Caco-2 (cell line): ENCODE data around the gene PGLYRP1. TPM values are rescaled to one million over a fixed set of nuclear protein-coding genes. Genes with fewer than 3 reads are reported as not detected.
A peak's percentile ranks its signal among the peaks of the same experiment; 100 is the strongest.

ENCODE experiments used
- BruUV-seq: library from RNA; stranded (reverse); fragments of 400-500 nt; replicated peaks from 2 replicates; lab custom pipeline; 2021; lab: Mats Ljungman, UMichigan
- CTCF ChIA-PET: fragments of 300-600 bp; sonication (Branson Sonifier 250); formaldehyde crosslinking; loops from one replicate; lab custom pipeline; 2022; ENCODE audit warnings: antibody characterized with exemption; lab: Charles Lee
- POLR2A ChIA-PET: fragments of 300-600 bp; sonication (Branson Sonifier 250); formaldehyde crosslinking; loops from one replicate; lab custom pipeline; 2022; ENCODE audit warnings: antibody characterized with exemption; lab: Charles Lee
- DNase-seq, 2 experiments: peaks; one replicate each; pipeline versions ENCODE4 v3.0.0 to v3.0.0-alpha.2; 2020 to 2022
- H3K27me3 ChIP-seq: replicated peaks from 2 replicates; pipeline ENCODE4 v1.6.0; 2011; ENCODE audit warnings: low read length; ENCODE audit not compliant: control insufficient read depth, insufficient read depth
- H3K36me3 ChIP-seq: 2 replicates; pipeline ENCODE4 v1.5.1; 2011; ENCODE audit warnings: low read length; ENCODE audit not compliant: control insufficient read depth, insufficient read depth
- H3K4me1 ChIP-seq: fragments of 250-450 bp; sonication (Bioruptor Pico); 2 replicates; pipeline ENCODE4 v1.5.1; 2020; ENCODE audit warnings: mild to moderate bottlenecking
- H3K4me3 ChIP-seq: 2 replicates; pipeline ENCODE4 v1.5.1; 2011; ENCODE audit warnings: low read depth, mild to moderate bottlenecking, control low read depth, low read length
- H3K9me3 ChIP-seq: fragments of 250-450 bp; sonication (Bioruptor Pico); 2 replicates; pipeline ENCODE4 v1.5.1; 2020; ENCODE audit warnings: mild to moderate bottlenecking, moderate library complexity
- H3K27ac Mint-ChIP-seq: one replicate; pipeline ENCODE4 v1.8.0; 2022; ENCODE audit warnings: mixed read lengths; ENCODE audit not compliant: unreplicated experiment
- H3K27me3 Mint-ChIP-seq: one replicate; pipeline ENCODE4 v1.8.0; 2022; ENCODE audit warnings: mixed read lengths; ENCODE audit not compliant: insufficient read depth, unreplicated experiment
- H3K36me3 Mint-ChIP-seq: one replicate; pipeline ENCODE4 v1.8.0; 2022; ENCODE audit warnings: mild to moderate bottlenecking, mixed read lengths; ENCODE audit not compliant: insufficient read depth, unreplicated experiment
- H3K4me1 Mint-ChIP-seq: one replicate; pipeline ENCODE4 v1.8.0; 2022; ENCODE audit warnings: low read depth, mixed read lengths; ENCODE audit not compliant: unreplicated experiment
- H3K4me3 Mint-ChIP-seq: one replicate; pipeline ENCODE4 v1.8.0; 2022; ENCODE audit warnings: mild to moderate bottlenecking, moderate library complexity, mixed read lengths; ENCODE audit not compliant: unreplicated experiment
- H3K9me3 Mint-ChIP-seq: one replicate; pipeline ENCODE4 v1.8.0; 2022; ENCODE audit warnings: mixed read lengths; ENCODE audit not compliant: unreplicated experiment
- CTCF ChIP-seq, 2 experiments: fragments of 200-600 bp in 1 of 2; IDR thresholded peaks; 1 replicate in 1 of 2; 2 replicates in 1 of 2; pipeline versions ENCODE4 v1.5.1 to v1.8.0; 2011 to 2022; ENCODE audit warnings: antibody characterized with exemption in 1 of 2, control low read depth in 1 of 2, inconsistent platforms in 1 of 2, low read depth in 1 of 2, low read length in 1 of 2, mild to moderate bottlenecking in 1 of 2, moderate library complexity in 1 of 2; ENCODE audit not compliant: insufficient read depth in 1 of 2, severe bottlenecking in 1 of 2, unreplicated experiment in 1 of 2
- intact Hi-C: fragments of 100-400 bp; cut with micrococcal nuclease; formaldehyde crosslinking; loops from one replicate; pipeline ENCODE4 v1.10.0; 2022; ENCODE audit not compliant: unreplicated experiment
- total RNA-seq: library from RNA; stranded (reverse); gene quantifications from 2 replicates; pipeline ENCODE4 v1.2.3, GENCODE V29; 2022

PGLYRP1 gene
- total RNA-seq, 1 experiment from 2014 or later = not detected

- H3K4me1 ChIP-seq = peaks cover 36% of the 10 kb centered on the region
- H3K4me3 ChIP-seq = no peak within 1 kb of the TSS
- Mint-ChIP-seq H3K27me3 (no peaks in the 10 kb centered on the region), H3K36me3 (peaks cover 4% of the 10 kb centered on the region), H3K4me3 (peak within 1 kb of the TSS; percentile 40), H3K4me1 (peaks cover 37% of the 10 kb centered on the region), H3K9me3 (peaks cover 19% of the 10 kb centered on the region), H3K27ac (peak within 1 kb of the TSS; percentile 14)
- no peaks in the 10 kb centered on the region; the same call in 1 of the 2 replicates for H3K36me3 ChIP-seq
- intact Hi-C loops = no loop called here
- no peak for TF ChIP-seq CTCF (IDR thresholded peaks at IDR 0.05; ENCODE audit: insufficient read depth in 1 of 2, low read depth in 1 of 2, low read length in 1 of 2, severe bottlenecking in 1 of 2, unreplicated experiment in 1 of 2)
- peaks cover 11% of the 10 kb centered on the region; the same call in 1 of the 2 replicates for H3K9me3 ChIP-seq
- no TSS peak for BruUV-seq
- H3K27me3 ChIP-seq = no peaks in the 10 kb centered on the region
- POLR2A ChIA-PET = interaction anchor here (0.6 kb wide), 2 partner anchors 12 to 46 kb away, joined by 3 read pairs; partner anchors contain the start of gene CCDC61
- peak; percentile 48 to 80 for DNase-seq
- CTCF ChIA-PET = interaction anchor here (0.6 to 3.4 kb wide), 6 partner anchors 13 to 240 kb away, joined by 3 to 25 read pairs (median 8); no protein-coding TSS in a partner anchor
Observed at GRCh38 chr19:46040952-46041500, 18.2 kb upstream of the PGLYRP1 start, which contains the start of gene IGFL4. IGFL4 (minus strand) TSS chr19:46041002; CDS start chr19:46040962, 40 bp downstream.

GRCh38 chr19:46040125-46040524 lies 17.3 kb upstream of the PGLYRP1 start:
- Mint-ChIP-seq H3K27me3 (no peaks in the 10 kb centered on the region), H3K4me3 (no peak overlapping the region), H3K4me1 (peaks cover 37% of the 10 kb centered on the region), H3K27ac (peak overlapping the region; percentile 14), H3K36me3 (peaks cover 4% of the 10 kb centered on the region), H3K9me3 (peaks cover 10% of the 10 kb centered on the region)
- peaks cover 36% of the 10 kb centered on the region for H3K4me1 ChIP-seq
- no peak for TF ChIP-seq CTCF (IDR thresholded peaks at IDR 0.05; ENCODE audit: insufficient read depth in 1 of 2, low read depth in 1 of 2, low read length in 1 of 2, severe bottlenecking in 1 of 2, unreplicated experiment in 1 of 2)
- CTCF ChIA-PET = interaction anchor here (2.3 to 3.4 kb wide), 3 partner anchors 12 to 37 kb away, joined by 9 to 25 read pairs (median 20); no protein-coding TSS in a partner anchor
- H3K36me3 ChIP-seq = no peaks in the 10 kb centered on the region; the same call in 1 of the 2 replicates
- no peak for DNase-seq
- intact Hi-C loops = no loop called here
- peaks cover 11% of the 10 kb centered on the region; the same call in 1 of the 2 replicates for H3K9me3 ChIP-seq
- POLR2A ChIA-PET = no interaction called here
- H3K27me3 ChIP-seq = no peaks in the 10 kb centered on the region
- H3K4me3 ChIP-seq = no peak overlapping the region
- no TSS peak for BruUV-seq

- POLR2A ChIA-PET = no interaction called here
- Histone ChIP-seq H3K9me3 (peaks cover 14% of the 10 kb centered on the region), H3K27me3 (no peaks in the 10 kb centered on the region), H3K4me1 (peaks cover 27% of the 10 kb centered on the region), H3K36me3 (no peaks in the 10 kb centered on the region), H3K4me3 (no peak overlapping the region)
- Mint-ChIP-seq H3K27ac (no peak overlapping the region), H3K36me3 (peaks cover 4% of the 10 kb centered on the region), H3K27me3 (no peaks in the 10 kb centered on the region), H3K9me3 (peaks cover 9% of the 10 kb centered on the region), H3K4me3 (no peak overlapping the region), H3K4me1 (peaks cover 25% of the 10 kb centered on the region)
- intact Hi-C loops = no loop called here
- TF ChIP-seq CTCF (IDR thresholded peaks at IDR 0.05; ENCODE audit: insufficient read depth in 1 of 2, low read depth in 1 of 2, low read length in 1 of 2, severe bottlenecking in 1 of 2, unreplicated experiment in 1 of 2) = no peak
- no peak for DNase-seq
- CTCF ChIA-PET = interaction anchor here (0.8 to 1.0 kb wide), 3 partner anchors 15 to 229 kb away, joined by 3 to 4 read pairs (median 3); no protein-coding TSS in a partner anchor
- no TSS peak for BruUV-seq
Observed at GRCh38 chr19:46036744-46037128, 13.9 kb upstream of the PGLYRP1 start.
